Mesenchymal stem cell (in vitro differentiated cells and primary cell): ENCODE data around the gene BLMH. TPM values are rescaled to one million over a fixed set of nuclear protein-coding genes. Genes with fewer than 3 reads are reported as not detected.

Experiments
- DNase-seq: peaks from one replicate; pipeline ENCODE4 v3.0.0-alpha.2; 2013
- H2AFZ ChIP-seq: one replicate; pipeline ENCODE4 v1.6.1; 2013; ENCODE audit warnings: low read depth, mild to moderate bottlenecking, control low read depth, inconsistent platforms, low read length, moderate library complexity
- H2AK5ac ChIP-seq: 2 replicates; pipeline ENCODE4 v1.6.1; 2013; ENCODE audit warnings: low read length, moderate library complexity, mild to moderate bottlenecking, inconsistent platforms; ENCODE audit not compliant: severe bottlenecking
- H2BK120ac ChIP-seq: one replicate; pipeline ENCODE4 v1.6.1; 2013; ENCODE audit warnings: low read depth, mild to moderate bottlenecking, inconsistent platforms, low read length, moderate library complexity
- H2BK12ac ChIP-seq, 2 experiments: one replicate each; pipeline ENCODE4 v1.6.1; 2013; ENCODE audit warnings: inconsistent platforms in 2 of 2, low read length in 2 of 2, mild to moderate bottlenecking in 2 of 2, moderate library complexity in 2 of 2, control low read depth in 1 of 2
- H2BK15ac ChIP-seq: one replicate; pipeline ENCODE4 v1.6.1; 2013; ENCODE audit warnings: mild to moderate bottlenecking, low read depth, inconsistent platforms; ENCODE audit not compliant: poor library complexity, severe bottlenecking
- H2BK5ac ChIP-seq: 2 replicates; pipeline ENCODE4 v1.6.1; 2013; ENCODE audit warnings: low read depth, mild to moderate bottlenecking, low read length, control low read depth, inconsistent platforms; ENCODE audit not compliant: poor library complexity, severe bottlenecking
- H3K14ac ChIP-seq, 2 experiments: one replicate each; pipeline ENCODE4 v1.6.1; 2013; ENCODE audit warnings: inconsistent platforms in 2 of 2, low read length in 2 of 2, control low read depth in 1 of 2, mild to moderate bottlenecking in 1 of 2, moderate library complexity in 1 of 2
- H3K18ac ChIP-seq, 2 experiments: one replicate each; pipeline ENCODE4 v1.6.1; 2013; ENCODE audit warnings: inconsistent platforms in 2 of 2, low read length in 2 of 2, control low read depth in 1 of 2, low read depth in 1 of 2, mild to moderate bottlenecking in 1 of 2
- H3K23ac ChIP-seq, 2 experiments: one replicate each; pipeline ENCODE4 v1.6.1; 2013; ENCODE audit warnings: inconsistent platforms in 2 of 2, low read length in 2 of 2, mild to moderate bottlenecking in 2 of 2, moderate library complexity in 2 of 2, control low read depth in 1 of 2
- H3K27ac ChIP-seq: 2 replicates; pipeline ENCODE4 v1.5.1; 2013; ENCODE audit warnings: mild to moderate bottlenecking, moderate library complexity, low read length, control low read depth, inconsistent platforms; ENCODE audit not compliant: poor library complexity, severe bottlenecking
- H3K27me3 ChIP-seq, 2 experiments: 2 replicates each; pipeline versions ENCODE4 v1.6.1 to v1.7.0; 2013; ENCODE audit warnings: low read length in 2 of 2, mild to moderate bottlenecking in 2 of 2, moderate library complexity in 2 of 2, control low read depth in 1 of 2, inconsistent platforms in 1 of 2; ENCODE audit not compliant: control insufficient read depth in 1 of 2, insufficient read depth in 1 of 2
- H3K36me3 ChIP-seq, 2 experiments: 2 replicates each; pipeline versions ENCODE4 v1.6.1 to v1.7.0; 2013; ENCODE audit warnings: low read length in 2 of 2, control low read depth in 1 of 2, inconsistent platforms in 1 of 2, low read depth in 1 of 2, mild to moderate bottlenecking in 1 of 2; ENCODE audit not compliant: insufficient read depth in 2 of 2, control insufficient read depth in 1 of 2
- H3K4ac ChIP-seq, 2 experiments: one replicate each; pipeline ENCODE4 v1.6.1; 2013; ENCODE audit warnings: inconsistent platforms in 2 of 2, low read length in 2 of 2, mild to moderate bottlenecking in 2 of 2, moderate library complexity in 2 of 2, control low read depth in 1 of 2, low read depth in 1 of 2
- H3K4me1 ChIP-seq: 2 replicates; pipeline ENCODE4 v1.6.1; 2013; ENCODE audit warnings: low read depth, low read length, control low read depth; ENCODE audit not compliant: control insufficient read depth, insufficient read depth
- H3K4me2 ChIP-seq: 2 replicates; pipeline ENCODE4 v1.6.1; 2013; ENCODE audit warnings: low read length, mild to moderate bottlenecking, inconsistent platforms; ENCODE audit not compliant: poor library complexity, severe bottlenecking
- H3K4me3 ChIP-seq, 2 experiments: 2 replicates each; pipeline versions ENCODE4 v1.5.1 to v1.7.0; 2013; ENCODE audit warnings: low read length in 2 of 2, mild to moderate bottlenecking in 2 of 2, control low read depth in 1 of 2, low read depth in 1 of 2; ENCODE audit not compliant: insufficient read depth in 1 of 2
- H3K79me1 ChIP-seq: replicated peaks from 2 replicates; pipeline ENCODE4 v1.6.1; 2013; ENCODE audit warnings: mild to moderate bottlenecking, control low read depth, low read length, inconsistent platforms; ENCODE audit not compliant: poor library complexity, severe bottlenecking
- H3K9ac ChIP-seq: 2 replicates; pipeline ENCODE4 v1.7.0; 2013; ENCODE audit warnings: mild to moderate bottlenecking, low read length, moderate library complexity
- H3K9me3 ChIP-seq: 2 replicates; pipeline ENCODE4 v1.7.0; 2013; ENCODE audit warnings: mild to moderate bottlenecking, low read length; ENCODE audit not compliant: control insufficient read depth
- H4K8ac ChIP-seq: one replicate; pipeline ENCODE4 v1.6.1; 2013; ENCODE audit warnings: inconsistent platforms, mild to moderate bottlenecking, low read length, moderate library complexity
- H4K91ac ChIP-seq: one replicate; pipeline ENCODE4 v1.6.1; 2013; ENCODE audit warnings: mild to moderate bottlenecking, low read length, inconsistent platforms
- WGBS: methylation state at CpG from one replicate; pipeline ENCODE4 v1.1.7; 2013; ENCODE audit warnings: mixed read lengths; 5-methylcytosine and 5-hydroxymethylcytosine counted together
- polyA plus RNA-seq, 2 experiments: library from polyadenylated mRNA; stranded (reverse); fragments of 200-250 nt; gene quantifications; one replicate each; pipeline ENCODE4 v1.2.3, GENCODE V29; 2013

BLMH gene
- polyA plus RNA-seq (2013, experiment 1 of 2): 19.7 TPM
- polyA plus RNA-seq (2013, experiment 2 of 2): 20.0 TPM

- no peaks in the 10 kb centered on the region for H3K9me3 ChIP-seq
- peak within 1 kb of the TSS; percentile 90 to 94 for H3K4me3 ChIP-seq
- H4K91ac ChIP-seq: peak within 1 kb of the TSS; percentile 74
- H4K8ac ChIP-seq: peak within 1 kb of the TSS; percentile 96
- H3K18ac ChIP-seq: peak within 1 kb of the TSS; percentile 79 to 87
- peaks cover 7% of the 10 kb centered on the region for H3K79me1 ChIP-seq
- peak within 1 kb of the TSS; percentile 3 for H2AFZ ChIP-seq
- DNase-seq: peak; percentile 82
- H3K4ac ChIP-seq: peak within 1 kb of the TSS; percentile 15 to 47
- H2BK12ac ChIP-seq: no peak within 1 kb of the TSS
- H3K23ac ChIP-seq: peak within 1 kb of the TSS; percentile 63 to 67
- peak within 1 kb of the TSS; percentile 89 for H3K9ac ChIP-seq
- H2BK15ac ChIP-seq: peak within 1 kb of the TSS; percentile 95
- H3K14ac ChIP-seq: peak within 1 kb of the TSS; percentile 66 to 77
- H2AK5ac ChIP-seq: no peak within 1 kb of the TSS
- H3K27ac ChIP-seq: no peak within 1 kb of the TSS
- no peak within 1 kb of the TSS for H2BK5ac ChIP-seq
- no peaks in the 10 kb centered on the region for H3K27me3 ChIP-seq
- H3K4me2 ChIP-seq: peak within 1 kb of the TSS; percentile 92
- peak within 1 kb of the TSS; percentile 66 for H2BK120ac ChIP-seq
- H3K36me3 ChIP-seq: peaks cover 10 to 27% of the 10 kb centered on the region in 2 experiments
- H3K4me1 ChIP-seq: peaks cover 2% of the 10 kb centered on the region
- WGBS: under 1% methylated on average over 62 of the region's 89 CpGs
Observed at GRCh38 chr17:30291543-30292285, at the start of gene BLMH. Gene BLMH, minus strand, starts transcription at chr17:30291944. Its CDS starts 125 bp downstream, at chr17:30291819.

- Histone ChIP-seq H2AFZ (no peak overlapping the region), H3K4me1 (peaks cover 15% of the 10 kb centered on the region), H4K8ac (peak overlapping the region; percentile 92), H3K4me3 (no peak overlapping the region), H3K9ac (peak overlapping the region; percentile 34), H3K36me3 (no peaks in the 10 kb centered on the region), H3K18ac (no peak overlapping the region), H3K4ac (peak overlapping the region in 1 of 2 experiments; percentile 57), H2BK12ac (peak overlapping the region in 1 of 2 experiments; percentile 5), H3K79me1 (no peaks in the 10 kb centered on the region), H3K14ac (no peak overlapping the region), H3K4me2 (no peak overlapping the region), H3K23ac (no peak overlapping the region), H2BK15ac (peak overlapping the region; percentile 26), H3K27me3 (no peaks in the 10 kb centered on the region), H3K27ac (peak overlapping the region; percentile 72), H3K9me3 (no peaks in the 10 kb centered on the region), H2BK120ac (no peak overlapping the region), H2AK5ac (no peak overlapping the region), H2BK5ac (peak overlapping the region; percentile 3), H4K91ac (no peak overlapping the region)
- no peak for DNase-seq
- 30% methylated on average over 6 of the region's 6 CpGs for WGBS
Observed at GRCh38 chr17:30340801-30341356, 49.1 kb upstream of the BLMH start.

GRCh38 chr17:30339086-30339485 lies 47.3 kb upstream of the BLMH start:
- H3K4me2 ChIP-seq: no peak overlapping the region
- no peak overlapping the region for H3K27ac ChIP-seq
- H2BK120ac ChIP-seq: no peak overlapping the region
- no peaks in the 10 kb centered on the region for H3K79me1 ChIP-seq
- no peak overlapping the region for H3K4me3 ChIP-seq
- no peak overlapping the region for H3K14ac ChIP-seq
- 100% methylated on average over 1 of the region's 2 CpGs for WGBS
- H2AK5ac ChIP-seq: no peak overlapping the region
- H3K18ac ChIP-seq: no peak overlapping the region
- H2BK5ac ChIP-seq: no peak overlapping the region
- no peak for DNase-seq
- H2BK15ac ChIP-seq: no peak overlapping the region
- H4K8ac ChIP-seq: no peak overlapping the region
- no peak overlapping the region for H4K91ac ChIP-seq
- no peak overlapping the region for H3K23ac ChIP-seq
- no peaks in the 10 kb centered on the region for H3K27me3 ChIP-seq
- no peaks in the 10 kb centered on the region for H3K9me3 ChIP-seq
- peaks cover 11% of the 10 kb centered on the region for H3K4me1 ChIP-seq
- no peak overlapping the region for H3K4ac ChIP-seq
- no peak overlapping the region for H3K9ac ChIP-seq
- no peaks in the 10 kb centered on the region for H3K36me3 ChIP-seq
- H2AFZ ChIP-seq: no peak overlapping the region
- H2BK12ac ChIP-seq: no peak overlapping the region

GRCh38 chr17:30337393-30337999 lies 45.8 kb upstream of the BLMH start:
- H3K18ac ChIP-seq: no peak overlapping the region
- DNase-seq: no peak
- 92% methylated on average over 1 of the region's 1 CpG for WGBS
- H3K4ac ChIP-seq: no peak overlapping the region
- H3K4me3 ChIP-seq: no peak overlapping the region
- H3K4me1 ChIP-seq: peaks cover 9% of the 10 kb centered on the region
- H3K14ac ChIP-seq: no peak overlapping the region
- peak overlapping the region; percentile 10 for H4K91ac ChIP-seq
- H3K79me1 ChIP-seq: no peaks in the 10 kb centered on the region
- peak overlapping the region; percentile 88 for H2AK5ac ChIP-seq
- no peaks in the 10 kb centered on the region for H3K36me3 ChIP-seq
- no peak overlapping the region for H3K23ac ChIP-seq
- H3K9me3 ChIP-seq: no peaks in the 10 kb centered on the region
- H3K27me3 ChIP-seq: no peaks in the 10 kb centered on the region
- no peak overlapping the region for H2BK5ac ChIP-seq
- no peak overlapping the region for H3K9ac ChIP-seq
- H2BK15ac ChIP-seq: no peak overlapping the region
- H3K27ac ChIP-seq: peak overlapping the region; percentile 64
- no peak overlapping the region for H2AFZ ChIP-seq
- H2BK120ac ChIP-seq: no peak overlapping the region
- H2BK12ac ChIP-seq: peak overlapping the region in 1 of 2 experiments; percentile 31
- no peak overlapping the region for H4K8ac ChIP-seq
- H3K4me2 ChIP-seq: no peak overlapping the region
